Activated naive CD4-positive, alpha-beta T cell treated with anti-CD3 and anti-CD28 coated beads, Interleukin-2, amount 50 U/mL, for 72 hours (primary cell): Measurements from ENCODE around the gene CCDC8. TPM values are rescaled to one million over a fixed set of nuclear protein-coding genes. Genes with fewer than 3 reads are reported as not detected.

Experiments
- total RNA-seq, 2 donors: library from RNA; stranded (reverse); gene quantifications; one replicate each; pipeline ENCODE4 v1.2.3, GENCODE V29; 2022

CCDC8 gene
- total RNA-seq, 2 donors from 2014 or later: not detected

Other genes with a start within 250 kb of the CCDC8 start
- gene IGFL1, start 183.8 kb downstream of the CCDC8 start, total RNA-seq: not detected
- gene HIF3A, start 116.5 kb downstream of the CCDC8 start, total RNA-seq: not detected
- gene PPP5C, start 66.5 kb downstream of the CCDC8 start, total RNA-seq: 100 to 1,000 TPM in 1 of 2 donors, 10 to 100 TPM in 1; 73.6 to 118 TPM
- not detected for gene PNMA8C, start 15.4 kb upstream of the CCDC8 start, total RNA-seq
- gene PNMA8A, start 58.0 kb upstream of the CCDC8 start, total RNA-seq: not detected
- under 1 TPM; 0.06 to 0.43 TPM for gene PNMA8B, start 82.3 kb upstream of the CCDC8 start, total RNA-seq
- gene CALM3, start 187.8 kb upstream of the CCDC8 start, total RNA-seq: 100 to 1,000 TPM; 413 to 615 TPM
- 10 to 100 TPM; 14.7 to 38.0 TPM for gene PTGIR, start 211.5 kb upstream of the CCDC8 start, total RNA-seq
- gene GNG8, start 222.6 kb upstream of the CCDC8 start, total RNA-seq: 10 to 100 TPM in 1 of 2 donors, 1 to 10 TPM in 1; 5.2 to 17.4 TPM
- gene DACT3, start 247.6 kb upstream of the CCDC8 start, total RNA-seq: 10 to 100 TPM in 1 of 2 donors, 1 to 10 TPM in 1; 1.9 to 25.9 TPM